GM21619 (cell line): ENCODE data around the gene URAD.

ENCODE experiments used
- ATAC-seq: cut with Tn5 transposase; IDR thresholded peaks from one replicate; pipeline ENCODE4 v1.9.1; 2021; ENCODE audit not compliant: unreplicated experiment

Gene URAD

DNA sequence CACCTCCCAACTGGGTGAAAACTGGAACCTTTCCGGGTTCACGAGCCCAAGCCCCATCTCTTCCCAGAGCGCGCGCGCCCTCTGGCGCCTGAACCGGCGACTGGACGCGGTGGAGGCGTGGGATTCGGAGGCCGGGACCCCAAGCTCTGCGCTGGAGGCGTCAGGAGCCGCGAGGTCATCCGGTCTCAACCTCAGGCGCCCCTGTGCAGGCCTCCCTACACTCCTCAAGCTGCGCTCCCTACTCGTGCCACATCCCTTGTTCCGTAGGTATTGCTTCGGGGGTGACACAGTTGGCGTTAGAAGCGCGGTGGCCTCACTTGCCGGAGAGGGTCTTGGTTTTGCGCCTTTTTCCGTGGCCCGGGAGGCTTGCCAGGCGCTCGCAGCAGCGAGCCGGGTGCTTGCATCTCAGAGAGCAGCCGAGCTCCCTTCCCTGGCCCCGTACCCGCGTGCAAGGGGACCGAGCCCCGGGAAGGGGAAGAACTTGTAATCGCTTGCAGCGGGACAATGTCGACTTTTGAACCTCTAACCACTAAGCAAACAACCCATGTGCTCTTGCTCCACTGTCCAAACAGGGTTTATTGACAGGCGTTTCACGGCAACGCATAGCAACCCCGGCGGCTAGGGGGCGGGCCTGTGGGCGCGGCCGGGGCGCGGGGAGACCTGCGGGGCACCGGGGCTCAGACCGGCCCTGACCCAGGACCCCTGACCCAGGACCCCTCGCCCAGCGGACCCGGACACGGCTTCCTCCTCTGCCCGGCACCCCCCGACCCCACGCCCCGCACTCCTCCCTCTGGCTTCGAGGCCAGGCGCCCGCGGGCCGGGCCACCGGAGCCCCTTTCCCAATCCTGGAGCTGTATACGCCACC, 27.9 kb downstream of the URAD start:
- ATAC-seq, result no peak

DNA sequence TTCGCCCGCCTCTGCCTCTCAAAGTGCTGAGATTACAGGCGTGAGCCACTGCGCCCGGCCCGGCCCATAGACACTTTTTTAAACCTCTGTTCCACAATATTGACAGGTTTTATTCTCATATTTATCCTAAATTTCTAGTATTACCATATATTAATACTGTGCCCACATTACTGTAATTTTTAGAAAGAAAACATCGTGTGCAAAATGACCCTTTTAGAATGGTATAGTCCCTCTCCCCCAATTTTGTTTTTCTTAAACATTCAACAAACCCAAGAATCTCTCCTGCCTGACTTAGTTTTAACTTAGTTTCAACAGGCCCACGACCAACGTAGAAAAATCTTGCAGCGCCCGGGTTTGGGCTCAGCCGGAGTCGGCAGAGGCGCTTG, 28.5 kb downstream of the URAD start:
- ATAC-seq, result no peak

- ATAC-seq, result no peak
Observed at GRCh38 chr13:27956576-27957300, 31.8 kb downstream of the URAD start.

DNA sequence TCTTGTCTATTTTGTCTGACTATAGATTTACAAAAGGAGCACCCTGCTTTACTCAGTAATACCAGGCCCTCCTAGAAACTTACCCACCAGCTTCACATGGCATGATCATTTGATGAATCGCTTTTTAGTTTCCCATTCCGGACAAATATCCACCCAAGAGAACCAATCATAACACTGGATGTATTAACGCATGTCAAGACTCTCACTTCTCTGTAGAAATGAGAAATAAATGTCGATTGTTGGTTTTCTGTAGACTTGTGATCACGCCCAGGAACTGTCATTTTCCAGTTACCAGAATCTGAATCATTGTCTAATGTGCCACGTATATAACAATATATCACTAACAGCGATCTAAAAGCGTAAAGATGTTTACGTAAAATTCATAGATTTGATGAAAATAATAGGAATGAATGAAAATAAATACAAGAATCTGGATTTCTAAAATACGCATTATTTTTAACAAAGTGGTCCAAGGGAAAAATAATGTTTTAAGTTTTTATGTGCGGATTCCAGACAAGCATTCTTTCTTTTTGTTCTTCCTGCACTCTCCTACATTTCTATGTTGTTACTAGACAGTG, 33.4 kb downstream of the URAD start:
- ATAC-seq, result no peak

- ATAC-seq, result peak; percentile 24
Observed at GRCh38 chr13:27954406-27954851, 34.1 kb downstream of the URAD start.

DNA sequence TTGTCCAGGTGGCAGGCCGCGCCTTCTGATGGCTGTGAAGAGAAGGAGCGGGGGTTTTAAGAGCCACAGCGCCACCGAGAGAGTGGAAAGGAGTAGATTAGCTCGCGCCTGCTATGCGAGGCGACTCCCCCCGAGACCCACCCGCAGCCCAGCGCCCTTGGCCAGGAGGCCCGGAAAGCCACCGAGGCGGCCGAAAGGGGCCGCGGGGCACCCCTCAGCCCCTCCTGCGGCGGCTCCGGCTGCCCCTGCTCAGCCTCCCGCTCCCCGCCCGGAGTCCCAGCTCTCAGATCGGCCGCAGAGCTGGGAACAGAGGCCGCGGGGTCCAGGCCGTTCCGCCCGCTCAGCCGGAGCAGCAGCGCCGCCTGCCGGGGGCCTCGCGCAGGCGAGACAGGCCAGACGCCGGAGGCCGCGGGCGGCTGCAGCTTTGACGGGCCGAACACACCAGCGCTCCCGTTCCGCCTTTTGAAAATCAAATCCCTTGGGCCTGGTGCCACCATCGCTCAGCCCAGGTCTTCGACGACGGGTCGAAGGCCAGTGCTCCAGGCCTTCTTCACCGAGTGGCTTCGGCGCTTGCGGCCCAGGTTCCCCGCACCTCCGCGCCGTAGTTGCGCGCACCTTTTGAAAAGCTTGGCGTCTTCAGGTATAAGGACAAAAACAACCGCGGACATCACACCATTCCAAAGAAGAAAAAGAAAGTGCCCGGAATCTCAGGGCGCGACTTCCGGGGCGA, 34.7 kb downstream of the URAD start:
- peak; percentile 82 for ATAC-seq

GRCh38 chr13:27952876-27953675, 35.4 kb downstream of the URAD start:
- ATAC-seq, result peak; percentile 19

GRCh38 chr13:27942972-27943371, 45.5 kb downstream of the URAD start:
- ATAC-seq, result no peak

- ATAC-seq, result no peak
Observed at GRCh38 chr13:27933580-27934328, 54.7 kb downstream of the URAD start.

DNA sequence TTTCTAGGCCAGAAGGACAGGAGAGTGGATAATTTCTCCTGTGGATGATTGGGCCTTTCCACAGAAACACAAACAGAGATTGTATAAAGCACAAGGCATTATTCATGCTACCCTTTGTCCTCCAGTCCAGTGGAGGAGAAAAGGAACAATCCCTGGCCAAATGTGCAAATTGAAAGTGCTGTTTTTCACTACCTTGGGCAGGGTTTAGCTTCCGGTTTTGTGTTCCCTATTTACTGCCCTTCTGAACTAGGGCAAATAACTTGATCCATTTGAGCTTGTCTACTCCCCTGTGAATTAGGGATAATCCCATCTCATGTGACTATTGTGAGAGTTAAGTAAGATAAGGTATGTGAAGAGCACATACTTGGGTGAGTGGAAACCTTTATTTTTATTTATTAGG, 55.4 kb downstream of the URAD start:
- ATAC-seq, result no peak

DNA sequence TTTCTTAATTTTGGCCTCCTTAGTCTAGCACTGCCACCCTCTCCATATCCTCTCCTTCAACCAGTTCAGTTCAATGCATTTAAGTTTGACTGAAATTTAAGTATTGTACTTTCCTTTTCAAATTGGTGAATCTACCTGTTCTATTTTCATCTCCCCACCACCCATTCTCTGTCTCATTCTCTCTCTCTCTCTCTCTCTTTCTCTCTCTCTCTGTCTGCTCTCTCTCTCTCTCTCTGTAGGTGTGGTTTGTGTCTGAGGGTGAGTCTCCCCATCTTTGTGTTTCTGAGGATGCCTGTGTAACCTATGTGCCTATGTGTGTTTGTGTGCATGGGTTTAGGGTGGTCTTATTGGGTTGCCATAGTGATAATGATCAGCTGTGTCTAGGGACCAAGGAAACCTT, 58.6 kb downstream of the URAD start:
- ATAC-seq, result no peak

DNA sequence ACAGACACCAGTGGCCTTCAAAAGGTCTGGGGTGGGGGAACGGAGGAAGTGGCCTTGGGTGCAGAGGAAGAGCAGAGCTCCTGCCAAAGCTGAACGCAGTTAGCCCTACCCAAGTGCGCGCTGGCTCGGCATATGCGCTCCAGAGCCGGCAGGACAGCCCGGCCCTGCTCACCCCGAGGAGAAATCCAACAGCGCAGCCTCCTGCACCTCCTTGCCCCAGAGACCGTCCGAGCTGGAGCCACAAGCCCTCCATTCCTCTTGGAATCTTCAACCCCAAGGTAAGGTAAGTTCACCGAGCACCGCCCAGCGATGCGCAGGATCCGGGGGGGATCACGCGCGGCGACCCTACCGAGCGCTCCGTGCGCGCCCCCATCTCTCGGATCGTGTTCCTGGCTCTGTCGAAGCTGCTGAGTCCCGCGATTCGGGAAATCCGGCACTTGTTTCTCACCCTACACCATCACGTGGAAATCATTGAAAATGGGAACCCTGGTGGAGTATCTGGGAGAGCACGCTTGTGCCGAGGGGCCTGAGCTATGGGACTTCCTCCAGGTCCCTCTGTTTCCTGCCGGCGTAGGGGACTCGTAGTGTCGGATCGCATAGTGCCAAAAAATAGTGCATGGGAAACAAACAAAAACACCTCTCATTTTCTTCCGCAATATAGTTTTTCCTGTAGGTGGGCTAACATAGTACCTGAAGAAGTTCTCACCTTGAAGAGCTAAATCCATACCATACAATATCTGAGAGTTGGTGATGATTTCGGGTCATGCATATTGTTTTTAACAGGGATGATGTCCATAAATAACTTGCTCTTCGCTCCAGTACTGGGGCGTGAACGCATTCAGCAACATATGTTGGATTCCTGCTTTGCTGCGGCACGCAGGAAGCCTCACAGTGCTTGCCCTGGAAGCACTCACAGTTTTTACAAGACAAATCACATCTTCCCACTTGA, 59.4 kb downstream of the URAD start:
- ATAC-seq, result no peak

DNA sequence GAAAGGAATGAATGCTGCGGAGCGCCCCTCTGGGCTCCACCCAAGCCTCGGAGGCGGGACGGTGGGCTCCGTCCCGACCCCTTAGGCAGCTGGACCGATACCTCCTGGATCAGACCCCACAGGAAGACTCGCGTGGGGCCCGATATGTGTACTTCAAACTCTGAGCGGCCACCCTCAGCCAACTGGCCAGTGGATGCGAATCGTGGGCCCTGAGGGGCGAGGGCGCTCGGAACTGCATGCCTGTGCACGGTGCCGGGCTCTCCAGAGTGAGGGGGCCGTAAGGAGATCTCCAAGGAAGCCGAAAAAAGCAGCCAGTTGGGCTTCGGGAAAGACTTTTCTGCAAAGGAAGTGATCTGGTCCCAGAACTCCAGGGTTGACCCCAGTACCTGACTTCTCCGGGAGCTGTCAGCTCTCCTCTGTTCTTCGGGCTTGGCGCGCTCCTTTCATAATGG, 60.1 kb downstream of the URAD start:
- ATAC-seq, result no peak
